HG03571 (cell line): ENCODE measurements around the gene GNAI2.
A peak's percentile ranks its signal among the peaks of the same experiment; 100 is the strongest.
"Not testable (repeated sequence)": the region's sequence is repeated elsewhere in the genome, so short reads cannot be mapped to it uniquely, and the experiment has no call there.

Experiments
- ATAC-seq: cut with Tn5 transposase; IDR thresholded peaks from one replicate; pipeline ENCODE4 v1.9.1; 2021; ENCODE audit not compliant: unreplicated experiment

The GNAI2 gene

DNA sequence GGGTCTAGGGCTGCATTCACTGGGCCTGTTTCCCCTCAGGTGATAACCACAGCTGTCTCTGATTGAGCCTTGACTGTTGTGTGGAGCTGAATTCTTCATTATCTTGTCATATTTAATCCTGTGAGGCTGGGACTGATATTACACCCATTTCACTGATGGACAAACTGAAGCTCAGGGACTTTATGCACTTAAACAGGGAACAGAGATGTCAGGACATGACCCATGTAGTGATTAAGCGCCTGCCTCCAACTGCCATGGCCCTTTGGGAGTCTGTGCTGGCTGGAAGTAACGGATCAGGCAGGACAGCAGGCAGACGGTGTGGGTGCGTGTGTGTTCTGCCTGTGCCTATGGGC lies 7.5 kb downstream of the GNAI2 start:
- no peak for ATAC-seq

DNA sequence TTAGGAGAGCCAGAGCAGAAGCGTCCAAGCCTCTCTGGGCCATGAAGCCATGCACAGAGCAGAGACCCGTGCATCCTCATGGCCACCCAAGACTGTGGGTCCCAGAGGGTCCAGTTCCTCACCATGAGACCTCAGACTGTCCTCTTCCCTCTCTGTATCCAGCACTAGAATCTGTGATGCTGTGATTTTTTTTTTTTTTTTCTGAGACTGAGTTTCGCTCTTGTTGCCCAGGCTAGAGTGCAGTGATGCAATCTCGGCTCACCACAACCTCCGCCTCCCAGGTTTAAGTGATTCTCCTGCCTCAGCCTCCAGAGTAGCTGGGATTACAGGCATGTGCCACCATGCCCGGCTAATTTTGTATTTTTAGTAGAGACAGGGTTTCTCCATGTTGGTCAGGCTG lies 8.8 kb downstream of the GNAI2 start:
- not testable (repeated sequence) for ATAC-seq

DNA sequence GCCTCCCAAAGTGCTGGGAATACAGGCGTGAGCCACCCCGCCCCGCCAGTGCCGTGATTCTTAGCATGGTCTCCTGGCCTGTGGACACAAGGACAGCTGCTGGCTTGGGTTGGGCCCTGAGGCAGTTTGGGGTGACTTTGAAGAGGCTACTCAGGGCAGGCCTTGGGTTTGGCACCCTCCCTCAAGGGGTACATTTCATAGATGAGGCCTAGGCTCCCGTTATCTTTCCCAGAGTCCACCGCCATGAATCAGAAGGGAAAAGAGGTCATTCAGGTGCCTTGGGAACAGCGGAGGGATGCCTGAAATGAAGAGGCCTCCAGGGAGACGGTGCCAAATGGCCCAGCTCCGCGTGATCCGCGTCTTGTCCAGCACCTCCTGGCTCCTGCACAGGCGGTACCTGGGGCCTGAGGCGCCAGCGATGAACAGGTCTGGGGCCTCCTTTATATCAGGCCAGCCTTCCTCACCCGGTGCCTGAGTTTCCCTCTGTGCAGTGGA lies 9.3 kb downstream of the GNAI2 start:
- no peak for ATAC-seq

DNA sequence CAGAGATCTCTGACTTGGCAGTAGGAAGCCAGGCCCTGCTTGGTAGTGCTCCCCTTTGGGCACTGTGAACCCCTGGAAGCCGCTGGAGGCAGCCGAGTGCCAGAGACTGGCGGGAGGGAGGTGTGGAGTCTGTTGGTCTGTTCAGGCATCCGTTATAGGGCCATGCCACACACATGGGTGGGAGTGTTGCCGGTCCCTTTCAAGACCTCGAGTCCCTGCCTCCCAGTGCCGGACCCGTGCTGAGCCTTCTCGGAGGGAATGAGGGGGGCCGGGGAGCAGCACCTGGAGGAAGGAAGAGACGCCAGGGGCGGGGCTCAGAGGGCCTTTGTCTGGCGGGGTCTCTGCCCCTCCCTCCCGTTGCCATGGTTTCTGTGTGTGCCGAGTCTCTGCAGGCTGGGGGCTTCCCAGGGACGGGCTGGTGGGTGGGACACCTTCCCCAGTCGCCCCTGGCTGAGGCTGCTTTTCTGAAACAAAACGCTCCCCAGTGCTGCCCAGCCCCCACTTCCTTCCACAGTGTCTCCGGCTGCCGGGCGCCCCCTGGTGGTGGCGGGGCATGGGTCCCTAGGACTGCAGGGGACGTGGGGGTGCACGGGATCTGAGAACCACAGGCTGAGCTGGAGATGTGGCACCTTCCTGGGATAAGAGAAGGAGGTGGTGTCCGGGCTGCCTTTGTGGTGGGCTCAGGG lies 10.0 kb downstream of the GNAI2 start:
- peak; percentile 50 for ATAC-seq

DNA sequence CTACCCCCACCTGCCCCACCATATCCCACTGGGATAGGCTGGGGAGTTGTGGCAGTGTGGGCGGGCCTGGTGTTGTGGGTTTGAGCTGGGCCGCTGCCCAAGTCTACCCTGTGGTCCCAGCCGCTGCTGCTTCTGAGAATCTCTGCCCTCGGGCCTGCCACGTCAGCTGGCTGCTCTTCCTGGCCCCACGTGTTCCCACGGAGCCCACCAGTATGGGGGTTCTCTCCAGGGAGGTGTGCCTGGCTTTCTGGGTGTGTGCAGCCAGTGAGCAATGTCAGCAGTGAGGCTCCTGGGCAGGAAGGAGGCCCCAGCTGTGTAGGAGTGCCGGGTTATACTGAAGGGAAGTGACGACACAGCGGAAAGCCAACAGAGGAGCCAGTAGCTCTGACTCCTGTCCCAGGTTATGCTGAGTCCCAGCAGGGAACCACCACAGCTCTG lies 10.5 kb downstream of the GNAI2 start:
- peak; percentile 37 for ATAC-seq

DNA sequence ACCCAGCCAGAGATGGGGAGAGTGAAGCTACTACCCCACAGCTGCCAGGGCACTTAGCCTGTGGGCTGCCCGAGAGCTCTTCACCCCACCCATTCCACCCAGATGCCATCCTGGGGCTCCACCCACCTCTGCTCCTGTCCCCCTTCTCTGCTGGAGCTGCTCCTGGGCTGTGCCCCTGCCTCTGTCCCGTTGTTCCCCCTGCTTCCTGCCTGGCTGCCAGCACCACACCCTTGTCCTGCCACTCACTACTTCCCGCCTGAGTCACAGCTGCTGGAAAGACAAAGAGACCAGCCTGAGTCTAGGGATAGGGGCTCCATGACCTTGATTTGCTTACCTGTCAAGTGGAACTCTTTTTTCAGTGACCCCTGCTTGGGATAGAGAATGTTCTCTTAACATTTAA lies 12.4 kb downstream of the GNAI2 start:
- ATAC-seq: no peak

DNA sequence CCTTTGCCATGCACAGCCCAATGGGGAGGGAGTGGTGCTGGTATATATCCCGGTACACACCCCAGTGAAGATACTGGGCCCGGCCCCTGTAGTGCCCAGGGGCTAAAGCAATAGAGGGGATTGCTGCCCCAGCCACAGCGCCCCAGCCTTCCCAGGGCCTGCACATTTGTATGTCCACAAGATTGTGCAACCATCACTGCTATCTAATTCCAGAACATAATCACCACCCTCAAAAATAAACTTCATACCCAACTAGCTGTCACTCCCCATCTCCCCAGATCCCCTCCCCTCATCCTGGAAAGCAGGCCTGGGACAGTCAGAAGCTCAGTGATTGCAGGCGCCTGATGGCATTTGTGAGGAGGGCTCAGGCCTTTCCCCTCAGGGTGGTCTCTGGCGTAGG lies 13.5 kb downstream of the GNAI2 start:
- ATAC-seq: no peak

DNA sequence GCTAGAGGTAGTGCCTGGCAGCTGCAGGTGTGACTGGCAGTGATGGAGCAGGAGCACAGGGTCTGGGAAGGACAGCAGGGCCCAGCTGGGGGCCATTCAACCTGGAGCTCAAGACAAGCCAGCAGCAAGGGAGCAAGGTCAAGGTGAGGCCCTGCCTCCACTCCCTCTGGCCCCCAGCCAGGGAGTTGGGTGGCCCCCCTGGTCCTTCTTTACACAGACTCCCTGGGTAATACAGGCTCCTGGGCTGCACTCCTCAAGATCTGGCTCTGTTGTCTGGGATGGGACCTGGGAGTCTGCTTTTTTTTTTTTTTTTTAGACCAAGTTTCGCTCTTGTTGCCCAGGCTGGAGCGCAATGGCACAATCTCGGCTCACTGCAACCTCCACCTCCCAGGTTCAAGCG lies 14.5 kb downstream of the GNAI2 start:
- no peak for ATAC-seq

DNA sequence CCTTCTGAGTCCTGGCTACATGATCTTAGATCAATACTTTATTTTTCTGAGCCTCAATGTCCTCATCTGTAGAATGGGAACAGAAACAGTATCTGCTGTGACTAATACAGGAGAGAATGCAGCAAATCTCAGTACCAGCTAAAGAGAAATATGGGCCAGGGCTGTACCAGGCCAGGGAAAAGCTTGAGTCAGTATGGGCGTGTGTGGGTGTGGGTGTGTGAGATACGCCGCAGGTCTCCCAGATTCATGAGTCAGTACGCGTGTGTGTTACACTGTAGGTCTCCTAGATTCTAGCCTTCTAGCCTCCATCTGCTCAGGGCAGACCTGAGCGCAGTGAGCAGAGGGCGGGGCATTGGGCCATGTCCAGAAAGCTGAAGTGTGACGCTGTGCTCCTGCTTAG lies 15.2 kb downstream of the GNAI2 start:
- no peak for ATAC-seq

DNA sequence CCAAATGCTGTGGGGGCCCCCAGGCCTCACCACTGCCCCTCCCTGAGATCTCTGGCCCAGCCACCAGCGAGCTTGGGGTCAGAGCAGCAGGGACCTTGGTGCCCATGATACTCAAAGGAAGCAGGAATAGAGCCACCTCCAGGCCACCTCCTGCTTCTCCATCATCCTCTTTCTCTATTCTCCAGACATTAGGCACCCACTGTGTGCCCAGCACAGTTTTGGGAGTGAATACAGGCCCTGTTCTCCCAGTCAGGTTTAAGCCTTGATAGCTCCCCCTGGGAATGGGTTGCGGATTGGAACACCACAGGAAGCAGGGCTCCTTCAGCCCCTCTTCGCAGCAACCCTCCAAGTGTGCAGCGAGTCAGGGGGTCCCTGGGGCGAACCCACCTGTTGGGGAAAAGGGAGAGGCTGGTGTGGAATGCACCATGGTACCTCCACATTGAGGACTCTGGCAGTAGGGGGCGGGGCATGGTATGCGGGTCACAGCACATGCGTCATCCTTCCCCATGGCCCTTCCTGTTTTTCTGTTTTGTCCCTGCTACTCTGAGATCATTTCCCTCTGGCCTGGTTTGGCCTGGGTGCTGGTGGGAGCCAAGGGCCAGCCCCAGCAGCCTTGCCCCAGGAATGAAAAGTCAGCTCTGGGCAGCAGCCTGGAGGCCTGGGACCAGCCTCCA lies 18.7 kb downstream of the GNAI2 start:
- ATAC-seq: no peak

DNA sequence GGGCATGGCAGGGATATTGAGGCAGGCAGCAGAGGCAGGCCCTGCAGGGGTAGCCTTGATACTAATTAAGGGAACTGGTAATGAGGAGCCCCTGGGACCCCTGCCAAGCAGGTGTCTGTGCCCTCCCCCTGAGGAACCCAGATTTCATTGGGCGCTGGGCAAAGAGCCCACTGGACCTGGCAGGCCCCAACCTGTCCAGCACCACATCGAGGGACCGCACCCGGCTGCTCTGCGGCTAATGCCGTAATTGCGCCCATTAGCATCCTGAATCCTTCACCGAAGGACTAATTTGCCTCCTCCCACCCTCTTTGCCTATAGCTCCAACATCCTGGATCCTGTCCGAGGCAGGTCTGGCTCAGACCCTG lies 19.2 kb downstream of the GNAI2 start:
- no peak for ATAC-seq

DNA sequence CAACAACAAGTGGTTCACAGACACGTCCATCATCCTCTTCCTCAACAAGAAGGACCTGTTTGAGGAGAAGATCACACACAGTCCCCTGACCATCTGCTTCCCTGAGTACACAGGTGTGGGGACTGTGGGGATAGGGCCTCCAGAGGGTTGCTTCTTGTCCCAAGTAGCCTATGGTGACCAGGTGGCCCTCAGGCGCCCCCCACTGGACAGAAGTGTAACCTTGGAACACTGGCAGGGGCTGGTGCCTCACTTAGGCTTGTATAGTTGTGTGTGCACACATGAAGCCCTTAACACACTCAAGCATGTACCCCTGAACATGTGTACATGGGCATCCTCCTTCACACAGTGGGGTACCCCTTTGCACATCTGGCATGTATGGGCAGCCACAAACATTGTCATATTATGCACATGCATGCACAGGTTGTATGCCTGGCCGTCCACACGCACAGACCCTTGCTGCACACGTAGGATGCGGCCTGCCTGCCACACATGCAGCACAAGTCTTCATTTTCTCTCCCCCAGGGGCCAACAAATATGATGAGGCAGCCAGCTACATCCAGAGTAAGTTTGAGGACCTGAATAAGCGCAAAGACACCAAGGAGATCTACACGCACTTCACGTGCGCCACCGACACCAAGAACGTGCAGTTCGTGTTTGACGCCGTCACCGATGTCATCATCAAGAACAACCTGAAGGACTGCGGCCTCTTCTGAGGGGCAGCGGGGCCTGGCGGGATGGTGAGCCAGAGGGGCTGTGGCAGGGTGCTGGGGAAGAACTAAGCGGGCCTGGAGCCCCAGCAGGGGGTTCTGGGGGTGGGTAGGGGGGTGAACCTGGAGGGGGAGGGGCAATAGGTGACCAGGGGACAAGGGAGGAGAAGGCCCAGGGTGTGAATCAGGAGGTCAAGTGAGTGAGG lies 21.2 kb downstream of the GNAI2 start:
- no peak for ATAC-seq

DNA sequence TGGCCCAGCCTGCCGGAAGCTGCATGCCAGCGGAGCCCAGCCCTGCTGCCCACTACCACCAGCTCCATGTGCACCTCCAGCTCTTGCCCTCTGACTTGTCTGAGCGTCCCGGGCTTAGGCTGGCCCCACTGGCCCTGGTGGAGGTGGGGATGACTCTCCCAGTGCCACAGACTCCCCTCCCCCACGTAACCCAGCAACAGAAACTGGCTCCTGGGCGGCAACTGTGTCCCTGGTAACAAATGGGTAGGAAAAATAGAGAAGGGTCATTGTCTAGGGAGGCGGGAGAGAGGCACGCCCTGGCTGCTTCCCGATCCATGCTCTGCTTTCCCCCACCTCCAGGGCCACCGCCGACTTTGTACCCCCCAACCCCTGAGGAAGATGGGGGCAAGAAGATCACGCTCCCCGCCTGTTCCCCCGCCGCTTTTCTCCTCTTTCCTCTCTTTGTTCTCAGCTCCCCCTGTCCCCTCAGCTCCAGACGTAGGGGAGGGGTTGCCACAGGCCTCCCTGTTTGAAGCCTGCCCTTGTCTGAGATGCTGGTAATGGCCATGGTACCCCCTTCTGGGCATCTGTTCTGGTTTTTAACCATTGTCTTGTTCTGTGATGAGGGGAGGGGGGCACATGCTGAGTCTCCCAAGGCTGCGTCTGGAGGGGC lies 22.2 kb downstream of the GNAI2 start:
- ATAC-seq: no peak

DNA sequence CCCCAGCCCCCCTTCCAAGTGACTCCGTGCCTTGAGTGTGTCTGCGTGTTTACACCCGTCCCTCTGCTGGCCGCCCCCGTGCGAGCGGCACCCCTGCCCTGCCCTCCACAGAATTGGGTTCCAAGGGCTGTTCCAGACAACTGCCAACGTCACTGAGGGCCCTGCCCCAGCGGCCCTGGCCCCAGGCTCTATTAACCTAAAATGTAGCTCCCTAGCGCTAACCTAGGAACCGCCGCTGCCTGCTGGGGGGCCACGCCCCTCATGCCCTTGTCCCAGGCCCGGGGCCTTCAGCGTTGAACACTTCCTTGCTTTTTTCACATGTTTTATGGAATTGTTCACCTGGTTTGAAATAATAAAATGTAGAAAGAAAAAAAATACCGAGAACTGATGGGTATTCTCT lies 23.0 kb downstream of the GNAI2 start:
- no peak for ATAC-seq

DNA sequence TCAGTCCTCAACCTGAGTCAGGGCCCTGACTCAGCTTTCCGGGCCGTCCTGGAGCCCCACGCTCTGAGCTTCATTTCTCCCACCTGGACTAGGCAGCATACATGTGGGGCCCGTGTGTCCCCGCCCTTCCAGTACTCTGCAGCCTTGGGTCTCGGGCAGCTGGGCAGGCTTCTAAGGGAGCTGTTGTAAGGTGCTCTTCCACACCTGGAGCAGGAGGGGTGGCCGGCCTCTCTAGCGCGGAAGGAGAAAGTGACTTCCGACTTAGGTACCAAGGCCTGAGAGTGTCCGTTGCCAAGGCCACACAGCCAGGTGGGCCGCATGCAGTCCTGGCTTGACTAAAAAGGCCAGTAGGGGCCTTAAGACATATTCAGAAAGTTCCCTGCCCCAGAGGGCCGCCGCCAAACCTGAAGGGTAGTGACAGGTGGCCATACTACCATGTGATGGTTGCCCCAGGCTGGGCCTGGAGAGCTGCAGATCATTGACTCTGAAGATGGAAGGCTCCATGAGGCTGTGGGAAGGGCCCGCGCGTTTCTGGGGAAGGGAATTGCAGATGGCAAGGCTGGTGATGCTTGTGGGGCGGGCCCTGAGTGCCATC lies 23.5 kb downstream of the GNAI2 start:
- ATAC-seq: peak; percentile 13

DNA sequence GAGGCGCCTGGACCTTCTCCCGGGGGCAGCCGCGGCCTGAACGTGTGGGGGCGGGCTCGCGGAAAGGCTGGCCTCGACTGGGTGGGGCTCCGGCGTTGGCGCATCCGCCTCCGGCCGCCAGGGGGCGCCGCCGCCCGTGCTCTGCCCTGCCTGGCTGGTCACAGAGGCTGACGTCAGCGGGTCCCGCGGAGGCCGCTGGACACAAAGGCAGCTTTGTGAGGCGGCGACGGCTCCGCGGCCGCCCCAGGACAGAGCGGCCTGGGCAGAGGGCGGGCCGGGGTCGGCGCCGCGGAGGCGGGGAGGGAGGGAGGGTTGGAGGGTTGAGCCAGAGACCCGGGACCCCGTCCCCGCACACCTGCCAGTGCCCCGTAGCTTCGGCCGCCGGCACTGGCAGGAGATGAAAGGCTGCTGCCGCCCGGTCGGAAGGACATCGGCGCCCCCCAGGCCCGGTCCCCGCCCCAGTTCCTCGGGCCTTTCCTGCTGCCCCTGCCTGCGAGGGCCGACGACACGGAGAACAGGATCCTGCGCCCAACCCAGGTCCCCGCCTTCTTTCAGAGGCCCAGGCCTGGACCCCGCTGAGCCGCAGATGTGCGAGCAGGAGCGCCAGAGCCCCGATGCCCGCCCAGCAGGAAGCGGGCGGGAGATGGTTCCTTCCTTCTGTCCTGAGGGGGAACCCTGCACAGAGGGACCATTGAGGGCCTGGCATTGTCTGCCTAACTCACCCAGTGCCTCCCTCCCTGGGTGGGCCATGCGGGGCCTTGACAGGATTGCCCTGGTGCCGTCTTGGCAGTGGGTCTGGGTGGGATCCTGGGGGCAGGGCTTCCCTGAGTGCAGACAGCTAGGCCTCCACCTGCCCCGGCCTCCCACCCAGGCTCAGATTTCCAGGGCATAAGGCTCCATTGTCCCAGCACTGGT lies 24.3 kb downstream of the GNAI2 start:
- peak; percentile 82 for ATAC-seq

DNA sequence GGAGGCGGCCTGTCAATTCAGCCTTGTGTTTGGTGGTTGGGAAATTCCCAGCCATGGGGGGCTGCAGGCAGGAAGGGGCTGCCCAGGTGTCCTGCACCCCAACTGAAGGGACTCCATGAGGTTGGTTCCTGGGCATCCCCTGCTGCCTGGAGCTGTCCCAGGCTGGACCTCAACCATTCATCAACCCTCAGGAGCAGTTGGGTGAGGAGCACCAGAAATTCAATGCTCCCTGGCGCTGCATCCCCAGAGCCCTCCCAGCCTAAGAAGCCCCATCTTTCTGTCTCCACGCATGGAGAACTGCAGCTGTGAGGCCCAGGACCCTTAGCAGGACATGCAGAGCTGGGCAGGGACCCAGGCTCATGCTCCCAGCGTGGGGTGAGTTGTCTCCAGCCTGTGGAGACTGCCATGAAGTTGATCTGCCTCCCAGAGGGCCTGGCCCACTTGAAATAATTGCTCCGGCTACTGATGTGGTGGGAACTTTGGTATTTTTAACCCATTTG lies 25.0 kb downstream of the GNAI2 start:
- ATAC-seq: no peak

DNA sequence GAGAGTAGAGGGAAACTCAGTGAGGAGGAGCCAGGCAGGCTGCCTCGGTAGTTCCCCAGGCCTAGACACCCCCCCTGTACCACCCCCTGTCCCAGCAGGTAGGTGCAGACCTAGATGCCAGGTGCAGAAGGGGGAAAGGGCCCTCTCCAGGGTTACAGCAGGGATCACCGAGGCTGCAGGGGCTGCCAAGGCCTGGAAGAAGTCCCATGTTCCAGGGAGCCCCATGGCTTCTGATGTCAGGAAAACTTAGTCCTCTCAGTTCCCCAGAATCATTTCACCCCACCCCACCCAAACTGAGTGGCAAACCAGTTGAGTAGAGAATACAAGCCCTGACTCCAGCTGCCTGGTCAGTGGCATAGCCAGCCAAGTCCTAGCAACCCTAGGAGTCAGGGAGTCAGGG lies 25.5 kb downstream of the GNAI2 start:
- no peak for ATAC-seq

DNA sequence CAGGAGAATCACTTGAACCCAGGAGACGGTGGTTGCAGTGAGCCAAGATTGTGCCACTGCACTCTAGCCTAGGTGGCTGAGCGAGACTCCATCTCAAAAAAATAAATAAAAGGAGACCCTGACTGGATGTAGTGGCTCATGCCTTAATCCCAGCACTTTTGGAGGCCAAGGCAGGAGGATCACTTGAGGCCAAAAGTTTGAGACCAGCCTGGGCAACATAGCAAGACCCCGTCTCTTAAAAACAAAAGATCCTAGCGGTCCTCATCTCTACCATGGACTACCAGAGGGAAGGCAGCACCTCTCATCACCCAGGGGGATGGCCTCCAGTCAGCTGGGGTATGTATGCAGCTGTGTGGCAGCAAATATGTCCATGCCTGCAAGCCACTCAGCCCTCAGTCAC lies 26.2 kb downstream of the GNAI2 start:
- not testable (repeated sequence) for ATAC-seq

DNA sequence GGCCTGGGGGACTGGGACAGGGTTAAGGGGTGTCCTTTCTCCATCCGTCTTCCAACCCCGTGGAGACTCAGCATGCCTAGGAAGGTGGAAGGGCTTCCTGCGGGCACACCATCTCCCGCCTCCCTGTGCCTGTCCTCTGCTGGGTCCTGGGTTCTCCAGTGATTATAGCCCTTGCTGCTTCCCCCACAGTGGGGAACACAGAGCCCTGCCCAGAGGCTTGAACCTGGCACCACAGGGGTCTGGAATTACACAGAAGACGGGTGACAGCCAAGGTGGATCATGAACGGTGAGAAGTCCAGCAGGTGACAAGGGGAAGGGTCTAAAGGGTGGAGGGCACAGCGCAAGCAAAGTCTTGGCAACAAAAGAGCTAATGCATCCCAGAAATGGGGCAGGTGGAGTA lies 26.8 kb downstream of the GNAI2 start:
- no peak for ATAC-seq
